Suppressor macrophage (primary cell): Measurements from ENCODE around the gene NMU.
A peak's percentile ranks its signal among the peaks of the same experiment; 100 is the strongest.
"Not testable (repeated sequence)": the region's sequence is repeated elsewhere in the genome, so short reads cannot be mapped to it uniquely, and the experiment has no call there.

Experiments
- DNase-seq, 4 experiments: peaks; one replicate each; pipeline ENCODE4 v3.0.0-alpha.2; 2020 to 2022

The NMU gene

GRCh38 chr4:55624063-55624462 lies 12.0 kb downstream of the NMU start:
- not testable (repeated sequence) for DNase-seq

GRCh38 chr4:55618546-55619143 lies 17.5 kb downstream of the NMU start:
- no peak for DNase-seq

- DNase-seq, result no peak
Observed at GRCh38 chr4:55617587-55618197, 18.4 kb downstream of the NMU start.

- DNase-seq, result no peak
Observed at GRCh38 chr4:55615008-55615407, 21.1 kb downstream of the NMU start.

- no peak for DNase-seq
Observed at GRCh38 chr4:55613621-55614020, 22.5 kb downstream of the NMU start.

GRCh38 chr4:55612341-55612740 lies 23.8 kb downstream of the NMU start:
- DNase-seq, result no peak

- no peak for DNase-seq
Observed at GRCh38 chr4:55611358-55612059, 24.6 kb downstream of the NMU start.

GRCh38 chr4:55610381-55610780 lies 25.7 kb downstream of the NMU start:
- DNase-seq, result no peak

- no peak for DNase-seq
Observed at GRCh38 chr4:55609393-55609866, 26.7 kb downstream of the NMU start.

- no peak for DNase-seq
Observed at GRCh38 chr4:55608591-55608990, 27.5 kb downstream of the NMU start.

GRCh38 chr4:55604996-55605395 lies 31.1 kb downstream of the NMU start:
- DNase-seq, result no peak

- DNase-seq, result no peak
Observed at GRCh38 chr4:55600640-55601039, 35.5 kb downstream of the NMU start.

- DNase-seq, result no peak
Observed at GRCh38 chr4:55598641-55599040, 37.5 kb downstream of the NMU start.

- no peak for DNase-seq
Observed at GRCh38 chr4:55592014-55592413, 44.1 kb downstream of the NMU start, which contains the start of gene PDCL2. PDCL2 (minus strand) TSS chr4:55592245; CDS start chr4:55592109, 136 bp downstream.

GRCh38 chr4:55588160-55588559 lies 47.9 kb downstream of the NMU start:
- no peak for DNase-seq

- not testable (repeated sequence) for DNase-seq
Observed at GRCh38 chr4:55582773-55583172, 53.3 kb downstream of the NMU start.

GRCh38 chr4:55578341-55579010 lies 57.6 kb downstream of the NMU start:
- peak in 2 of 4 experiments; percentile 31 to 42 for DNase-seq

GRCh38 chr4:55575513-55575912 lies 60.6 kb downstream of the NMU start:
- DNase-seq, result no peak

GRCh38 chr4:55574252-55574651 lies 61.8 kb downstream of the NMU start:
- peak in 1 of 4 experiments; percentile 19 for DNase-seq

GRCh38 chr4:55571806-55572205 lies 64.3 kb downstream of the NMU start:
- DNase-seq, result peak; percentile 3 to 64 (median 28)

GRCh38 chr4:55568905-55569504 lies 67.1 kb downstream of the NMU start:
- no peak for DNase-seq

GRCh38 chr4:55561889-55562288 lies 74.2 kb downstream of the NMU start:
- peak; percentile 52 to 88 (median 72) for DNase-seq

GRCh38 chr4:55560096-55560495 lies 76.0 kb downstream of the NMU start:
- DNase-seq, result no peak
